A204.1 (cell line): ENCODE measurements around the gene CALR3.
"Not testable (repeated sequence)": the region's sequence is repeated elsewhere in the genome, so short reads cannot be mapped to it uniquely, and the experiment has no call there.

Experiments
- FAIRE-seq: peaks from 2 replicates; lab custom pipeline; 2012; peaks lifted over from hg19 to GRCh38; lab: Jason Lieb, UNC

CALR3 gene

DNA sequence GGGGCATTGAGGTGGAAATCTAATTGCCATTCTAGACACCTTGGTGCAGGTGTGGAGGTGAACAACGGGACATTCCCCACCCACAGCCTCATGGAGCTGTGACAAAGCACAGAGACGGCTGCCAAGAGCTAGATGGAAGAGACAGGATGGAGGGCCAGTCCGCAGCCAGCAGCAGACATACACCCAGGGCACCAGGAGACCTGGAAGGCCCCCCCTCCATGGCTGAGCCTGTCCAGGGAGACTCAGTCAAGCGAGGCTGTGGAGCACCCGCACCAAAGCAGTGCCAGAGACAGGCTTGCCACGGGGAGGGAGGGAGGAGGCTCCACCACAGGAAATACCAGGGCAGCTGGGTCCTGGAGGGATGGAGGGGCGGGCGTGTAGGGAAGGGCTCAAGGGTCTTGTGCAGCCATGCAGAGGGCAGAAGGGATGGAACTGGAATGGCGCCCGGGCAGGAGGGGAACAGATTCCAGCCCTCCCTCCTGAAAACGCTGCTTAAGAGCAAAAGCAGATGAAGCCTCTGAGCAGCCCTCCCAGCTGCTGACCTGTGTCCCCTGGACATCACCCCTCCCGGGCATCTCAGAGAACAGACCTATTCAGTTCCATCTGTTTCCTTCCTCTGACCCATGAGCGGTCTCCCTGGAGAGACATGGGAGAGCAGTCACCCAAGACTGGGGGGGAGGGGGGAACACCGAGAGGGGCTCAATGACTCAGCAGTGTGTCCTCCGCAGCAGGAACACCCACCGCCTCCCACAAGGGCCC is 38.6 kb downstream of the CALR3 start:
- FAIRE-seq, result no peak

DNA sequence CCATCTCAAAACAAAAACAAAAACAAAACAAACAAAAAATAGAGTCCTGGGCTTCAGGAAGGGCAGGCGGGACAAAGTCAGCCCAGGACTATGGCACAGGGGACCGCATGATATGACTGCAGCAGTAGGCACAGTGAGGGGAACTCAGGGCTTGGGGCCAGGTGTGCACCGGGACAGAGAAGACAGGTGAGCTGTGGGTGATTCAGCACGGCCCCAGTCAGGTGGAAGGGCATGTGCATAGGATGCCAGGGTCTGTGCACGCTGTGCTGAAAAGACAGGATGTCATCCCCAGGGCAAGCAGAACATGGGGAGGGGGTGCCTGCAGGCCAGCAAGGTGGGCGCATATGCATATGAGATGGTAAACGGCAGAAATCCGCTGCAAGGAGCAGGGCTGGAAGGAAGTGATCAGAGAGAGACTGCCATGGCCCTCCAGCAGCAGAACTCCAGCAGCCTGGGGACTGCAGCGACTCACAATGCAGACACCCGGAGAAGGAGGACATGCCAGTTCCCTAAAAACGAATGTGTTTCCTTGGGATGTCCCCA is 39.2 kb downstream of the CALR3 start:
- FAIRE-seq, result no peak

DNA sequence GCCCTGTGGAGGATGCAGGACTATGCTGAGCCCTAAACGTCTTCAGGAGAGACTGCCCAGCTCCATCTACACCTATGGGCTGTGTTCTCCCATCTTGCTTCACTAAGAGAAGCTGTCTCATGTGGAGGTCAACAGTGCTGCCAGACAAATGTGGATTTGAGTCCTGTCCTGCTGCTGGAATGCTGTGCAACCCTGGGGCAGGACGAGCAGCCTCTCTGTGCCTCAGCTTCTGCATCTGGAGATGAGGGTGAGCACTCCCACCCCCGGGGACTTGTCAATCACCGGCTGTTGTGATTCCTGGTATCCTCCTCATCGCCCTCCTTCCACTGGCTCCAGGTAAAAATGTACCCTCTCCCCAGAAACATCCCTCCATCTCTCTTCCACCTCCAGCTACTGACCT is 40.5 kb downstream of the CALR3 start:
- FAIRE-seq, result no peak

DNA sequence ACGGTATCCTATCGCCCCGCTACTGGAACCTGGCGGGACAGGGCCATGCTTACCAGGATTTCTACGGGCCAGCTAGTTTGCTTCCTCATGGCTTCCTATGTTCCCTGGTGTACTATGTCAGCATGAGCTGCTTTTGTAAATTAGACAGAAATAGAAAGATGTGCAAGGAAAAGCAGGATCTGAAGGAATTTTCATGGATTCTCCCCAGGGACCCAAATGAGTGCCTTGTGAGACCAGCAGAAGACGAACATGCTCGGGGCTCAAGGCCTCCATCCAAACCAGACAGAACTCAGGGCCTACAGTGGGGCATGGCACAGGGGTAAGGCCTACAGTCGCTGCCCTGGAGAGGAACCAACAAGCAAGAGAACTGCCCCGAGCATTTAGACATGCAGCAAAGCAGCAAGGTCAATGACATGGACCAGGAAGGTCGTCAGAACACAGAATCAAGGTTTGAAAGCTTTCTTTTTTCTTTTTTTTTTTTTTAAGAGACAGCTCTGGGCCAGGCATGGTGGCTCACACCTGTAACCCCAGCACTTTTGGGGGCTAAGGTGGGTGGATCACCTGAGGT is 41.5 kb downstream of the CALR3 start:
- no peak for FAIRE-seq

DNA sequence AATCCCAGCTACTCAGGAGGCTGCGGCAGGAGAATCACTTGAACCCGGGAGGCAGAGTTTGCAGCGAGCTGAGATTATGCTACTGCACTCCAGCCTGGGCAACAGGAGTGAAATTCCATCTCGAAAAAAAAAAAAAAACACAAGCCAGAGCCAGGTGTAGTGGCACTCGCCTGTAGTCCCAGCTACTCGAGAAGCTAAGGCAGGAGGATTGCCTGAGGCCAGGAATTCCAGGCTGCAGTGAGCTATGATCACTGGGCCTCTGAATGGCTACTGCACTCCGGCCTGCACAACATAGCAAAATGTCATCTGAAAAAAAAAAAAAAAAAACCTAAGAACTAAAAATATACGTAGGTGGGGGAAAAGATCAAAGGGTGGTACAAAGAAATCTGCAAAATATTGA is 43.6 kb downstream of the CALR3 start:
- FAIRE-seq, result no peak

DNA sequence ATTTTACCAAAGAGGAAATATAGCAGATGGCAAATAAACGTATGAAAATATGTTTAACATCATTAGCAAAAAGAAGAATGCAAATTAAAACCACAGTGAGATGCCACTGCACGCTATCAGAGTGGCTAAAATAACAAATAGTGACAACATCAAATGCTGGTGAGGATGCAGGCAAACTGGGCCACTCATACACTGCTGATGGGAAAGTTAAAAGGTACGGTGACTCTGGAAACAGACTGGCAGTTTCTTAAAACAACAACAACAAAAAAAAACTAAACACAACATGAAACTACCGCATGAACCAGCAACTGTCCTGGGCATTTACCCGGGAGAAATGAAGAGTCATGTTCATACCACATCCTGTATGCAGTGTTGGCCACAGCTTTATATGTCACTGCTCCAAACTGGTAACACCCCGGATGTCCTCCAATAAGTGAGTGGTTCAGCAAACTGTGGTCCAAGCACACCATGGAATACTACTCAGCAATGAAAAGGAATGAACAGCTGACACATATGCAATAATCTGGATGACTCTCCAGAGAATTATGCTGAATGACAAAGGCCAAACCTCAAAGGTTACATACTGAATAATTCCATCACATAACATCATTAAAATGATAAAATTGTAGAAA is 46.5 kb downstream of the CALR3 start:
- no peak for FAIRE-seq

DNA sequence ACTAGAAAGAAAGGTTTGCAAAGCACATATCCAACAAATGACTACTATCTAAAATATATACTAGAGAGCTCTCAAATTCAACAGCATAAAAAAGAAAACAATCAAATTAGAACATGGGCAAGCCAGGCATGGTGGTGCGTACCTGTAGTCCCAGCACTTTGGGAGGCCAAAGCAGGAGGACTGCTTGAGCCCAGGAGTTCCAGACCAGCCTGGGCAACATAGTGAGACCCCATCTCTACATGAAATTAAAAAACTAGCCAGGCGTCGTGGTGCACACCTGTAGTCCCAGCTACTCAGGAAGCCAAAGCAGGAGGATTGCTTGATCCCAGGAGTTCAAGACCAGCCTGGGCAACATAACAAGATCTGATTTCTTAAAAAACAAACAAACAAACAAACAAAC is 47.1 kb downstream of the CALR3 start:
- FAIRE-seq, result not testable (repeated sequence)

DNA sequence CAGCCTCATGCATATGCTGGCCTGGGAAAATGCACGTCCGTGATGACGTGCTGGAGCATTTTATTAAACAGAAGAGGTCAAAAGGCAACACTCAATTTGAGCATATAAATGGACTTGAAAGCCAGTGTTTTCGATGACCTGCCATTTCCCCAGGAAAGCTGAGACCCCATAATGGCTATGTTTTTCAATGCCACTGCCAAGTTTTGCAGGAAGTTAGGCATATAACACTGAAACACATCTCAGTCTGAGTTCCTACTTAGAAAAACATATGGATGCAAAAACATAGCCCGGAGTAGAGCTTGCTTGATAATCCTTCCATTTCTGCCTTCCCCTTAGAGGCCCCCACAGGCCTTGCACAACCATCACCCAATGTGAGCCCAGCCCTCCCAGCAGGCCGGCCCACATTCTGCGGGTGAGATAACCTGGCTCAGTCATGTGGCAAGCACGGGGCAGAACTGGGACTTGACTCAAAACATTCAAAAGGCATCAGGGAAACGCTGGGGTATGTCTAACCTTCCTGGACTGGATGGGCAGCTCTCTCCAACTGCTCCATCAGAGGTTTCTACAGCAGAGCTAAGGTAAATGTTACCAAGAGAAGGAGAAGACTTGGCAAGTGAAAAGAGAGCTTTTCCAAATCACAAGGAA is 49.1 kb downstream of the CALR3 start:
- no peak for FAIRE-seq

DNA sequence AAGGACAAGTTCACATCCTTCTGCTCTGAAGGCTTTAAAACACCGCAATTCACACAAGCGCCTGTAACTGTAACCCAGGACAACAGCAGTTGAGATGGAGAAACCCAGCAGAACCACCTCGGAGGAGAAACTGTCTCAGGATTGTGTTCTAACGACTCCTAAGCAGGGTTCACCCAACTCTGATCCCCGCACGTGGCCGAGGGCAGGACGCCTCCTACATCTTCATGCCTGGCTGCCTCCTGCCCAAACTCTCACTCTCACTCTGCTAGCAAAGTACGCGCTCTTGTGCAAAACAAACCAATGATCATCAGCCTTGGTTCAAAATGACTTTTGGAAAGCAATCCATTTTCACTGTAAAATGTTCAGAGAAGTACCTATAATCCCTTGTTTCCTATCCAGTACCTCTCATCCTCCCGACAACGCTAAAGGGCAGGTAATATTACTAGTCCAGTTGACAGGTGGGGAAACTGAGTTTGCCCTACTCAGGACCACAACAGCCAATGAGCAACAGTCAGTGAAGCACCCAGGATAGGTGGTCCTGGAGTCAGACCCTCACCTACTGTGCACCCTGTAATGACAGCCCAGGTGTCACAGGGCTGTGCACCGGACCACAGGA is 49.8 kb downstream of the CALR3 start:
- no peak for FAIRE-seq

DNA sequence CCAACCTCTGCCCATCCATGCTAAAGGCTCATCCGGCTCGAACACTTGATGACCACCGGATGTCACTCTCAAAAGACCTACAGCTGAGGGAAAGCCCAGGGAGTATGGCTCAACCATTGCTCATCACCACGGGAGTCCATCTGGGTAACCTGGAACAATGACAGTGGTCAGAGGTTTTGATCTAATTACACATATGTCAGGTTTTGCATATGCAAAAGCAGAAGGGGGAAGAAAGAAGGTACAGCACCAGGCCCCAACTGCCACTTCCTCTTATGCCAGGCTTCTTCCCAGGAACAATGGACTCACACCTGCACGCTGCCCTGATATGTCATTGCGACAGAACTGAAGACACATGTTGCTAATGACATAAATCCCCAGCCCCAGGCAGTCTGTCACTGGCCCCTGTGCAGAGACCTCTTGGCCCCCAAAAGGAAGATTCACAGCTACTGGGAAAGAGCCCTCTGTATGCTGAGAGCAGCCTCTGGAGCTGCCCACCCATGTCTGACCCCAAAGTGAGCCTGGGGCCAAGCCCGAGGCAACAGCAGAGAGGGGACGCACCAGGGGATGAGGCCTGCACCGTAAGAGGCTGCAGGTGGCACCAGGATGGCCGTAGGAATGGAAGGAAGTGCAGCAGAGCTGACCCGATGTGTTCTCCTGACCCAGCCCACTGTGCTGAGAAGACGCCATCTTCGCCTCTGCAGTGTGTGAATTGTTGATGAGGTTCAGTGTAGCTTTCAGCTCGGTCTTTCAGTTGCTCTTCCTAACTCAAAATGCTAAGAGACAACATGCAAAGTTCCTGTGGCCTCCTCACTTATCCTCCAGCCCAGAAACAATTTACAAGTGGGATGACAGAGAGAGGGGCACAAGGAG is 50.5 kb downstream of the CALR3 start:
- no peak for FAIRE-seq

DNA sequence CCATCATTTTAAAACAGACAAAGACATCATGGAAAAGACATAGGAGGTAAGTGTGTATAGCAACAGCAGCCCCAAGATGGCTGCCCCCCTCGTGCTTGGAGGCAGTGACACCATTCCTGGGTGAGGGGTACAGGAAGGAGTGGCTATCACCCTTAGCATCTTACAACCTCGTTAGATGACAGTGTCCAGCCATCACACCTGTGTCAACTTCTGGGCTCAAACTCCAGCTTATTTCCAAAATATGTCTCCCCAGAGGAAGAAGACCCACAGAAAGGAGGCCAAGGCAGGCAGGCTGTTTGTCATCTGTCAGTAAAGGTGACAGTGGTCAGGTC is 51.7 kb downstream of the CALR3 start:
- no peak for FAIRE-seq

DNA sequence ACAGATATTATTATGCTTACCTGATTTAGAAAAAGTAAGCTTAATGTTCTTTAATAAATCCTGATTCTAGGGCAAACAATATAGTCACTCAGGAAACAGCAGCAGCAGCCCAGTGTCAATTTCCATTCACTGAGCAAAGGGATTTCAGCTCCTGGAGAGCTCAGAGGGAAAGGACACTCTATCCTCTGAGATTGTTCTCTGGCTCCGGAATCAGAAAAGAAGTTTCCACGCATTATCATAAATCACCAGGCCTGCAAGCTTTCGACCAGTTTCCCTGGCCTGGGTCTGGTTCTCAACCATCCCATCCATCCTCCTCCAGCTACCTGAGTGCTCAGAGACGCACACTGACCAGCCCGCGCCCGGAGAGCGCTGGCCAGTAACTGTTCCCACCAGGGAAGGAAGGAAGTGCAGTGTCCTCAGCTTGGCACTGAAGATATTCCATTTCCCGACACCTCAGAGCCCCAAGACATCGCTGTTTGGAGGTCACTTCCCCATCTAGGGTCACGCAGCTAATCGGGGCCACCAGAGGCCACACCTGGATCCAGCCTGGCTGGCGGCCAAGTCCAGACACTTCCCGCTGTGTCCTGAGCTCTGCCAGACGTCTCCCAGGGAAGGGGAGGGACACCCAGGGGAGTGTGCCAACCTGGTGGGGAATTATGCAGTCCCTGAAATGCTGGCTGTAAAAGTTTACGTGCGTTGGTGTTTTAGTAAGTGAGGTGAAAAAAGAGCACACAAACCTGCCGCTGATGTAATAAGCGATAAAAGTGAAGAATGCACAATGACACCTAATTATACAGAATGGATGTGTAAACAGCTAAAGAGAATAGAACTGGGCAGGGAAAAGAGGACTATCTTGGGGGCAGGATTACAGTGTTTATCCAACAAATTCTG is 53.3 kb downstream of the CALR3 start:
- FAIRE-seq, result no peak

DNA sequence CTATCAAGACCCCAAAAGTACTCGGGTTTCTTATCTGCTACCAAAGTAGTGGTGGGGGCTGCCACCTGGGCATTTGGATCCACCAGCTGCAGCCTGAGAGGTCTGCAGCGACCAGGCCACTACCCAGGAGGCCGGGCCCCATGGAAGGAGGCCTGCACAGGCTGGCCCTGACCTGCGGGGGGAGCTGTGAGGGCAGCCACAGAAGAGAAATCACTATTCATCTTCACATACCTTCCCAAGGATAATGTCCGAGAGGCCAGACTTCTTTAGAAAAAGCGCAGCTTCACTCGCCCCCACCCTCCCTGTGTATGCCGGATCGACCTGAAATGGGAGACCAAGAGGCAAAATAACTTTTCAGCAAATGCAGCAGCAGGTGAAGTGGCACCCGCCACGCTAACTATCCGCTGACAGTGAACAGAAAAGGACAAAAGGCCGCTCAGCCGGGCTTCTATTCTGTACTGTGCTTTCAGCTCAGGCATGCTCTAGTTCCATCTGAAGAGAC is 54.3 kb downstream of the CALR3 start:
- no peak for FAIRE-seq

DNA sequence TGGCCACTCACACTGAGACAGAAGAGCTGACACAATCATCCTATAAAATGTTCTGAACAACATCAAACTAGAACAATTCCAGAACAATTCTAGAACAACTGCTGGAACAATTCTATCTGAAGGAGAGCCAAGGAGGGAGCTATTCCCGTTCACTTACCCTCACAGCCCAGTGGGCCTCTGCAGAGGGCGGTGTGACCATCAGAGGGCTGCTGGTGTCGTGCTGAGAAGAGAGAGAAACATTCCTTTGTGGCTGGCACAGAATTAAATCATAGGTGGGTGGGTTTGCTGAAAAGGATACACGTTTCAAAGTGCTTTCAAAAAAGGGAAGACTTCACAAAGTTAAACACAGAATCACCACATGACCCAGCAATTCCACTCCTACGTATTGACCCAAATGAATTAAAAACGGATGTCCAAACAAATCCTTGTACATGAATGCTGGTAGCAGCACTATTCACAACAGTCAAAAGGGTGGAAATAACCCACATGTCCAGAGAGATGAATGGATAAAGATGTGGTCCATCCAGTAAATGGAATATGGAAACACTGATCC is 59.1 kb downstream of the CALR3 start:
- no peak for FAIRE-seq

DNA sequence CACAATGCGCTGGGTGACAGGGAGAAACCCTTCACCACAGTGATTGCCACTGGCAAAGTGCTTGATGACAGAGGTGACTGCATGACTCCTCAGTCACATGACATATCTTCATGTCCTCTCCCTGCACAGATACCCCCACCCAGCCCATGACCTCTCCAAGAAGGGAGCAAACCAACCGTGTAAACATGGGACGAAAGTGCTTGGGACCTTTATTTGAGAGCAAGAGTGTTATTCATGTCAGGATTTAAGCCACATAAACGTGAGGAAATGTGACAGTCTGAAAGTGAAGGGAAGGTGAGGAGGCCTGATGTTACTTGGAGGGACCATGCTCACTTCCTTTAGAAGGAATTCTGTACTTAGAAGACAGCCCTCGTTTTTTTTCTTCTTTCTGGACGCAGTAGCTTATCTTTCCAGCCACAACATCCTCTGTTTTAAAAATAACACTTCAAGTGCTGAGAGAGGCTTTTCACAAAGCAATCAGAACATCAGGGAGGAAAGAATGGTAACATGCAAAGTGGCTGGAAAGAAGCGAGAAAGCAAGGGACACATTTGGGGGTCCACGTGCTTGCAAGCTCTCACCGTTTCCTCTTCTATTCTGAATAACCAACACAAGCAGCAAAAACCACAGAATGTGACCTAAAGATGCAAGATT is 59.8 kb downstream of the CALR3 start:
- FAIRE-seq, result no peak

DNA sequence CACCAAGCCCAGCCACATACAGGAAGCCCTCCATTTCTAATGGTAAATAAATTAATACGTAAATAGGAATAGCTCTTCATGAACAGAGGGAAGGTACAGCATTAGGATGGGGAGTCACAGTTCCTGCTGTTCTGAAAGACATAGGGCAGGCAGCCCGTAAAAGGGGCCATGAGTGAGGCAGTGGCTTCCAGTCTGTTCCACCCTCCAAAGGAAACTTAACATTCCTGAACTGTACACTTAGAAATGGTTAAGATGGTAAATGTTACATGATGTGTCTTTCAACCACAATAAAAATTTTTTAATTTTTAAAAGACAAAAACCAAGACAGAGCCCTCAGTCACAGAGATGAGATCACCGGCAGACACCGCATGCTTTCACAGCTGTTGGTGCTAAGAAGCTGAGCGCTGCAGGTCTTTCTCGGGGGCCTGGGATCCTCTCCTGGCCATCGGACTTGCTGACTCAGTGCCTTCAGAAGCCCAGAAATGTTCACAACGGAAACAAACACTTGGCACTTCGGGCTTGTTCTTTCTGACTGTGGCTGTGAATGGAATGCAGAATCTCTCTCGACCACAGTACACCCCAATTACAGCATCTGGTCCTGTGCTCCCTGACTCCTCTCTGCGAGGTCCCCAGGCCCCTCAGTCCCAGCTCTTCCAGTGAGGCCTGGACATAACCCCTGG is 60.6 kb downstream of the CALR3 start:
- FAIRE-seq, result no peak

DNA sequence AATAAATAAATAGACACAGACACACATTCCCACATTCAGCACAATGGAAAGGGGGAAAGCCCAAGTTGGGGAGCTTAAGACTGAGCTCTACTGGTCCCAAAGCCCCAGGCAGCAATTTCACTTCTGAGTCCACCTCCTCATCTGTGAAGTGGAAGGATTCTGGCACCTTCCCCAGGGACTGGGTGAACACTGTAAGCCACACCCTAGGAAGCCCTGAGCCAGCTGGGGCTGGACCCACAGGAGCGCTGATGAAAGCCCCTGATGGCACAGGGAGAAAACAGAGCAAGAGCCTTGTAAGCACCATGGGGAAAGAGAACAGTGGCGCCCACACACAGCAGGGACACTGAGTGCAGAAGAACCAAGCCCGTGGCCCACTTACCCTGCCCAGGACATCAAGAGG is 62.0 kb downstream of the CALR3 start:
- FAIRE-seq, result no peak

DNA sequence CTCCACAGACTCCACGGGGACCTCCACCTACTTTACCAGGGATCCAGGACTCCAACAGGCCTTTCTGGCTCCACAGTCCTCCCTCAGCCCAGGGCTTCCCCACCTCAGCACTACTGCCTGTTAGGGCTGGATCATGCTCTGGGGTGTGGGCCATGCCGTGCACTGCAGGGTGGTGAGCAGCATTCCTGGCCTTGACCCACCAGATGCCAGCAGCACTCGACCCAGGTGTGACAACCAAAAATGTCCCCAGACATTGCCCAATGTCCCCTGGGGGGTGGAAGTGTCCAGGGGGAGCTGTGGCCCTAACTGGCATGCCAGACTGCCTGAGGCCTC is 66.2 kb downstream of the CALR3 start:
- FAIRE-seq, result no peak

DNA sequence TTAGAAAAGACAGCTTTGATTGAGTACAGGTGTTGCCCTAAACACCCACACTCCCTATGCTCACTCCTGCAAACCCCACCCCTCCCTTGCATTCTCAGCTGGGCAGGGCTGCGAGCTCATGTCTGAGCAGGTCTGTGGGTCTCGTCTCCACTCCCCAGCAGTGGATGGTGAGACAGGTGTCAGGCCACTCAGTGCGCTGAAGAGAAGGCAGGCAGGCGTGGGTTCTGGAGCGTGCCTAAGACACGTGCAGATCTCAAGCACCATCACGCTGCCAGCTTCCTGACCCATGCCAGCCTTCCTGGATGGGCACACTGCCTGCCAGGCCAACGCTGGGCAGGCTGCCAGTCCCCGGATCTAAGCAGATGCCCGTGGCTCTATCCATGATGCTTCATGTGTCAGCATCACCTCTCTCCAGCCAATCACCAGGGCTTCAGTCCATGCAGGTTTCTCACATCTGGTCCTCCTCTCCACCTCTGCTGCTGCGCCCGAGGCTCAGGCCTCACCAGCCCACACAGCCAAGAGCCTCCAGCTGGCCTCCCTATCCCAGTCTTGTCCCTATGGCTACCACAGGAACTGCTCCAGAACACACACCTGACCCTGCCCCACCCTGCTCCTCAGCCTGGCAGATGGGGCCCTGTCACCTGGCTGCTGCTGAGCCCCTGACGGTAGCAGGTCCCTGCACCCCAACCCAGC is 66.8 kb downstream of the CALR3 start:
- FAIRE-seq, result no peak
